AG04450 (cell line): ENCODE measurements around the gene SPNS2. TPM values are rescaled to one million over a fixed set of nuclear protein-coding genes. Genes with fewer than 3 reads are reported as not detected.

Source experiments
- CTCF ChIA-PET: fragments of 300-600, 350-600 bp; formaldehyde crosslinking; extraction: SDS; loops from one replicate; lab custom pipeline; 2022; ENCODE audit warnings: antibody characterized with exemption, inconsistent platforms; lab: Charles Lee
- POLR2A ChIA-PET: fragments of 350-600 bp; formaldehyde crosslinking; extraction: SDS; loops from one replicate; lab custom pipeline; 2021; ENCODE audit warnings: antibody characterized with exemption, inconsistent platforms; lab: Yijun Ruan, JAX
- DNase-seq: peaks from one replicate; pipeline ENCODE4 v3.0.0-alpha.2; 2011; ENCODE audit warnings: low read depth, low spot score
- H3K27ac ChIP-seq: one replicate; pipeline ENCODE4 v1.5.1; 2012; ENCODE audit warnings: low read depth, low read length, control low read depth
- H3K27me3 ChIP-seq: one replicate; pipeline ENCODE4 v1.6.0; 2012; ENCODE audit warnings: low read length; ENCODE audit not compliant: control insufficient read depth, insufficient read depth
- H3K4me3 ChIP-seq: 2 replicates; pipeline ENCODE4 v1.5.1; 2011; ENCODE audit warnings: mild to moderate bottlenecking, low read depth, low read length, control low read depth
- H3K9me3 ChIP-seq: 2 replicates; pipeline ENCODE4 v1.5.1; 2012; ENCODE audit warnings: low read length; ENCODE audit not compliant: control insufficient read depth, insufficient read depth
- CTCF ChIP-seq: IDR thresholded peaks from 2 replicates; pipeline ENCODE4 v1.5.1; 2011; ENCODE audit warnings: low read depth, low read length, control low read depth, inconsistent platforms
- polyA plus RNA-seq: library from polyadenylated mRNA; depleted of rRNA; stranded (reverse); fragments of >200 nt; gene quantifications from 2 replicates; pipeline ENCODE4 v1.2.3, GENCODE V29; 2011

Gene SPNS2
- polyA plus RNA-seq, 1 experiment, result not detected

DNA sequence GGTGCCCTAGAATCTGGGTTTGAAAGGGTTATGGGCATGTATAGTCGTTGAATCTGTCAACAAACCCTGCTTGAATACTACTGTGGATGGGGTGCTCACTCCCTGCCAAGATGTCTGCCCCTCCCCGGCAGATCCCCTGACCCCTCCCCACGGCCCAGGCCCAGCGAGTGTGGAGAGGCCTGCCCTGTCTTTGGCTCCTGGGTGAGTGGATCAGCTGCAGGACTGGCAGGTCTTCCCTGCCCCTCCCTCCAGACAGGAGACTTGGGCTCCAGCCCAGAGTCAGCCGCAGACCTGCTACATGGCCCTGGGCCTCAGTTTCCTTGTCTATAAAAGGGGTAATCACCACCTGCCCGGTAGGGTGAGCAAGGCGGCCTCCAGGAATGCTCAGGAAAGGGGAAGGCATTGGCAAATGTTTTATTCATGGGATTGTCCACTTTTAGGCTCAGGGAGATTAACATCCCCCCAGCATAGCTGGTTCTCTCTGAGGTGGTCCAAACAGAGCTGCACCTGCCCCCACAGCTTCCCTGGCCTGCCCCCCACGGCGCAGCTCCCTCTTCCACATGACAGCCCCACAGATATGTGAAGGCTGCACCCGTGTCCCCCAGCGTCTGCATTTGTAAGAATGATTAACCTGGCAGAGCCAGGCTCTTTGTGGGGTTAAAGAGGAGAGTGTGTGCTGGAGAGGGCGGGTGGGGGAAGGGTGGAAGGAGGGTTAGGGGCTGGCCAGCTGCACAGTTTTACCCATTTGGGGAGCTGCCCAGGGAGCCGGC, 18.5 kb upstream of the SPNS2 start:
- Histone ChIP-seq H3K9me3 (no peaks in the 10 kb centered on the region; the same call in 1 of the 2 replicates), H3K4me3 (no peak overlapping the region), H3K27ac (no peak overlapping the region), H3K27me3 (peaks cover 27% of the 10 kb centered on the region)
- no peak for TF ChIP-seq CTCF
- CTCF ChIA-PET, result interaction anchor here (0.6 kb wide), 1 partner anchor 46 kb away, joined by 3 read pairs; no protein-coding TSS in a partner anchor
- POLR2A ChIA-PET, result interaction anchor here (0.9 kb wide), 1 partner anchor 52 kb away, joined by 6 read pairs; no protein-coding TSS in a partner anchor
- no peak for DNase-seq

- no peaks in the 10 kb centered on the region; the same call in 1 of the 2 replicates for H3K9me3 ChIP-seq
- H3K4me3 ChIP-seq, result no peak overlapping the region
- H3K27me3 ChIP-seq, result peaks cover 26% of the 10 kb centered on the region
- ChIA-PET CTCF (interaction anchor here (0.6 kb wide), 1 partner anchor 45 kb away, joined by 3 read pairs; no protein-coding TSS in a partner anchor), POLR2A (interaction anchor here (0.9 kb wide), 1 partner anchor 51 kb away, joined by 6 read pairs; no protein-coding TSS in a partner anchor)
- no peak for DNase-seq
- no peak overlapping the region for H3K27ac ChIP-seq
- TF ChIP-seq CTCF, result no peak
Measured at GRCh38 chr17:4480929-4481898, 17.5 kb upstream of the SPNS2 start.

DNA sequence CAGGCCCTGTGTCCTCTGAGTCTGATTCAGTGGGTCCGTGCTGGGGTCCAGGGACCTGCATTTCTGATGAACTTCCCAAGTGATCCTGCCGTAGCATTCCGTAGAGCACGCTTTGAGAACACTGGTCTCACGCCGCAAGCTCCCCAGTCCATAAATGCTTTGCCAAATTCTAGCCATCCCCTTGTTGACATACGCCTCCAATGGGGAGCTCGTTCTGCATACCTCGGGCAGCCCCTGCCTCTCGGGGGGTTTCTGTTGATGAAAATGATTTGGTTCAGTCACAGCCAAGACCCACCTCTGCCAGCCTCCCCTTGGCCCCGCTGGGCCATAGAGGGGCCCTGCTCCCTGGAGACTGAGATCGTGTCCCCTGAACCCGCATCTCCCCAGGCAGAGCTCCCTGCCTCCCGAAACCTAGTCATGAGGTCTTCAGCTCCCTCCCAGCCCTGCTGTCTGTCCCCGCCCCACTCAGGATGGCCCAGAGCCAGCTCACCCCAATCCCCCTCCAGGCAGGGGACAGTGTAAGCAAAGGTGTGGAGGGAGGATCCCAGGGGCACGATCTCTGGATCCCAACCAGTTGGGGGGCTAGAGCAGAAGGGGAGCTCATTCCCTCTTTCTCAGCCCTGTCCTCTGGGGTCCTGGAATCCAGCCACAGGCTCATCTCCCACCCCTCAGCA, 16.2 kb upstream of the SPNS2 start:
- no peaks in the 10 kb centered on the region; the same call in 1 of the 2 replicates for H3K9me3 ChIP-seq
- ChIA-PET POLR2A (interaction anchor here (0.6 kb wide), 1 partner anchor 387 kb away, joined by 8 read pairs; no protein-coding TSS in a partner anchor), CTCF (no interaction called here)
- H3K4me3 ChIP-seq, result no peak overlapping the region
- DNase-seq, result no peak
- no peak for TF ChIP-seq CTCF
- peaks cover 21% of the 10 kb centered on the region for H3K27me3 ChIP-seq
- no peak overlapping the region for H3K27ac ChIP-seq

DNA sequence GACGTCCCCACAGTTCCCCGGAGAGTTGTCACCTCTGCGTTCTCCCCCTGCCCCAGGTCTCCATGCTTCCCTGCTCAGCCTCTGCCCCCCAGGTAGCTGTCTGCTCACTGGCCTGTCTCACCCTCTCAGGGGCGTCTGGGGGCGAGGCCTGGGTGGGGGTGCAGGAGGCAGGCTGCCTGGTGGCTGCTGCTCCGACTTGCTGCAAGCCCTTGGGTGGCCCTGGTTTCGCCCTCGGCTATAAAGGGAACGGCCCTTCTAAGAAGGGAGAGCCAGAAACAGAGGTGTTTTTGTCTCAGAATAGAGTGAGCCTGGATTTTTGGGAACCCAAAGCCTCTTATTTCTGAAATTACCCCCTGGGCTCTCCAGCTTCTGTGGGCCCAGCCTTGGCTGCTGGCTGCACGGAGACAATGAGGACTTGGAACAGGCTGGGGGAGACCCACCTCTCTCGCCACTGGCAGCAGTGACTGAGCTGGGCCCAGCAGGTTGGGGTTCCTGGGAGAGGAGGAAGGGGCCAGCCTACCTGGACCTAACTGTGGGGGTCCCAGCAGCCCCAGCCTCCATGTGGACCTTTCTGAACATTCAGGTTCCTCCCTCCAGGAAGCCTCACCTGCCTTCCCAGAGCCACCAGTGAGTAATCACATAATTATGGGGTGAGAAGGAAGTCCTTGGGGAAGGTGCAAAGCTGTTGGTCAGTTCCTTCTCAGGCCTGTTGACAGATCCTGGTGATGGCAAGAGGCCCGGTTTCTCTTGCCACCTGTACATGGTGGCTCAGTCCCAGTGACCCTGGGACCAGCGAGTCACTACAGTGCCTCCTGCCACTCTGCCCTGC, 15.5 kb upstream of the SPNS2 start:
- no peak for TF ChIP-seq CTCF
- no peak overlapping the region for H3K27ac ChIP-seq
- H3K27me3 ChIP-seq, result peaks cover 21% of the 10 kb centered on the region
- no peaks in the 10 kb centered on the region; the same call in 1 of the 2 replicates for H3K9me3 ChIP-seq
- ChIA-PET CTCF (no interaction called here), POLR2A (interaction anchor here (0.6 kb wide), 1 partner anchor 387 kb away, joined by 8 read pairs; no protein-coding TSS in a partner anchor)
- DNase-seq, result no peak
- no peak overlapping the region for H3K4me3 ChIP-seq
